Astrocyte of the cerebellum (primary cell): ENCODE measurements around the gene PHYHIPL.

ENCODE experiments used
- DNase-seq: peaks from one replicate; pipeline ENCODE4 v3.0.0-alpha.2; 2011; ENCODE audit warnings: low read depth
- H3K4me3 ChIP-seq: 2 replicates; pipeline ENCODE4 v1.5.1; 2011; ENCODE audit warnings: mild to moderate bottlenecking, low read depth, low read length, moderate library complexity
- in situ Hi-C: cut with HindIII; loops from 2 replicates; pipeline ENCODE4 v1.10.0; 2017; ENCODE audit warnings: low sequenced_read_pairs
- TF ChIP-seq, protein P1 (sequence below): IDR thresholded peaks from 2 replicates; pipeline ENCODE4 v1.5.1; 2012; ENCODE audit warnings: low read length, low read depth, moderate library complexity, mild to moderate bottlenecking; ENCODE audit errors: missing control alignments

PHYHIPL gene

GRCh38 chr10:59290448-59290847 is 114.0 kb downstream of the PHYHIPL start:
- H3K4me3 ChIP-seq, result no peak overlapping the region
- in situ Hi-C loops, result no loop called here
- DNase-seq, result no peak
- TF ChIP-seq, protein P1, sequence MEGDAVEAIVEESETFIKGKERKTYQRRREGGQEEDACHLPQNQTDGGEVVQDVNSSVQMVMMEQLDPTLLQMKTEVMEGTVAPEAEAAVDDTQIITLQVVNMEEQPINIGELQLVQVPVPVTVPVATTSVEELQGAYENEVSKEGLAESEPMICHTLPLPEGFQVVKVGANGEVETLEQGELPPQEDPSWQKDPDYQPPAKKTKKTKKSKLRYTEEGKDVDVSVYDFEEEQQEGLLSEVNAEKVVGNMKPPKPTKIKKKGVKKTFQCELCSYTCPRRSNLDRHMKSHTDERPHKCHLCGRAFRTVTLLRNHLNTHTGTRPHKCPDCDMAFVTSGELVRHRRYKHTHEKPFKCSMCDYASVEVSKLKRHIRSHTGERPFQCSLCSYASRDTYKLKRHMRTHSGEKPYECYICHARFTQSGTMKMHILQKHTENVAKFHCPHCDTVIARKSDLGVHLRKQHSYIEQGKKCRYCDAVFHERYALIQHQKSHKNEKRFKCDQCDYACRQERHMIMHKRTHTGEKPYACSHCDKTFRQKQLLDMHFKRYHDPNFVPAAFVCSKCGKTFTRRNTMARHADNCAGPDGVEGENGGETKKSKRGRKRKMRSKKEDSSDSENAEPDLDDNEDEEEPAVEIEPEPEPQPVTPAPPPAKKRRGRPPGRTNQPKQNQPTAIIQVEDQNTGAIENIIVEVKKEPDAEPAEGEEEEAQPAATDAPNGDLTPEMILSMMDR, result no peak
